Neuronal stem cell (in vitro differentiated cells): ENCODE measurements around the gene IBA57.

Source experiments
- DNase-seq: peaks from one replicate; pipeline ENCODE4 v3.0.0-alpha.2; 2013; ENCODE audit warnings: low spot score
- H2AFZ ChIP-seq: one replicate; pipeline ENCODE4 v1.6.1; 2013; ENCODE audit warnings: mild to moderate bottlenecking, low read length, inconsistent platforms
- H2AK5ac ChIP-seq: 2 replicates; pipeline ENCODE4 v1.6.1; 2013; ENCODE audit warnings: low read depth, mild to moderate bottlenecking, inconsistent platforms, low read length, moderate library complexity, mixed read lengths
- H2BK120ac ChIP-seq: 2 replicates; pipeline ENCODE4 v1.6.1; 2013; ENCODE audit warnings: low read depth, mild to moderate bottlenecking, inconsistent platforms, low read length, moderate library complexity, mixed read lengths
- H2BK12ac ChIP-seq: one replicate; pipeline ENCODE4 v1.6.1; 2013; ENCODE audit warnings: low read length, inconsistent platforms
- H2BK15ac ChIP-seq: 2 replicates; pipeline ENCODE4 v1.6.1; 2013; ENCODE audit warnings: mild to moderate bottlenecking, low read length, inconsistent platforms, mixed read lengths
- H2BK5ac ChIP-seq: one replicate; pipeline ENCODE4 v1.6.1; 2013; ENCODE audit warnings: inconsistent platforms, mild to moderate bottlenecking, low read length, moderate library complexity
- H3K14ac ChIP-seq: one replicate; pipeline ENCODE4 v1.6.1; 2013; ENCODE audit warnings: low read length, inconsistent platforms
- H3K18ac ChIP-seq: 2 replicates; pipeline ENCODE4 v1.6.1; 2013; ENCODE audit warnings: low read length, inconsistent platforms
- H3K23ac ChIP-seq: 2 replicates; pipeline ENCODE4 v1.6.1; 2013; ENCODE audit warnings: low read depth, mild to moderate bottlenecking, mixed read lengths, low read length, inconsistent platforms; ENCODE audit not compliant: poor library complexity
- H3K27ac ChIP-seq: replicated peaks from 3 replicates; pipeline ENCODE4 v1.5.1; 2013; ENCODE audit warnings: low read length, inconsistent platforms
- H3K27me3 ChIP-seq, 3 experiments: 2 replicates each; pipeline ENCODE4 v1.6.1; 2013; ENCODE audit warnings: low read length in 3 of 3, mild to moderate bottlenecking in 2 of 3, inconsistent platforms in 1 of 3, low read depth in 1 of 3, mixed read lengths in 1 of 3, moderate library complexity in 1 of 3; ENCODE audit not compliant: control insufficient read depth in 3 of 3, insufficient read depth in 3 of 3
- H3K36me3 ChIP-seq, 2 donors: replicated peaks in 1 of 2; 2 replicates each; pipeline ENCODE4 v1.6.1; 2013; ENCODE audit warnings: low read length in 2 of 2; ENCODE audit not compliant: control insufficient read depth in 2 of 2, insufficient read depth in 2 of 2
- H3K4ac ChIP-seq: 2 replicates; pipeline ENCODE4 v1.6.1; 2013; ENCODE audit warnings: inconsistent platforms, mild to moderate bottlenecking, low read length, moderate library complexity
- H3K4me1 ChIP-seq, 2 donors: 1 replicate in 1 of 2; 2 replicates in 1 of 2; pipeline ENCODE4 v1.6.1; 2013; ENCODE audit warnings: low read length in 2 of 2, low read depth in 1 of 2; ENCODE audit not compliant: control insufficient read depth in 2 of 2, insufficient read depth in 1 of 2
- H3K4me2 ChIP-seq: one replicate; pipeline ENCODE4 v1.6.1; 2013; ENCODE audit warnings: mild to moderate bottlenecking, low read length, inconsistent platforms; ENCODE audit not compliant: insufficient read depth, poor library complexity, severe bottlenecking
- H3K4me3 ChIP-seq, 2 donors: 2 replicates each; pipeline ENCODE4 v1.5.1; 2013; ENCODE audit warnings: low read length in 2 of 2, mild to moderate bottlenecking in 2 of 2, inconsistent platforms in 1 of 2, moderate library complexity in 1 of 2
- H3K79me1 ChIP-seq: one replicate; pipeline ENCODE4 v1.6.1; 2013; ENCODE audit warnings: low read depth, mild to moderate bottlenecking, inconsistent platforms, low read length, moderate library complexity
- H3K9ac ChIP-seq: one replicate; pipeline ENCODE4 v1.6.1; 2013; ENCODE audit warnings: mild to moderate bottlenecking, low read depth, low read length, inconsistent platforms; ENCODE audit not compliant: poor library complexity
- H3K9me3 ChIP-seq, 2 donors: replicated peaks in 1 of 2; 2 replicates each; pipeline versions ENCODE3 to v1.6.1; 2013; ENCODE audit warnings: low read length in 2 of 2, mild to moderate bottlenecking in 2 of 2, inconsistent platforms in 1 of 2, low read depth in 1 of 2, mixed read lengths in 1 of 2, moderate library complexity in 1 of 2; ENCODE audit not compliant: control insufficient read depth in 2 of 2, insufficient read depth in 1 of 2
- H4K8ac ChIP-seq: one replicate; pipeline ENCODE4 v1.6.1; 2013; ENCODE audit warnings: low read depth, mild to moderate bottlenecking, inconsistent platforms, low read length, moderate library complexity
- H4K91ac ChIP-seq: one replicate; pipeline ENCODE4 v1.6.1; 2013; ENCODE audit warnings: low read length, low read depth, mild to moderate bottlenecking, inconsistent platforms; ENCODE audit not compliant: poor library complexity
- WGBS, 2 donors: extraction: QIAGEN DNeasy Blood & Tissue Kit; methylation state at CpG; one replicate each; pipeline ENCODE4 v1.1.7; 2013; ENCODE audit warnings: missing lambda C conversion rate in 2 of 2, mixed read lengths in 1 of 2; ENCODE audit not compliant: insufficient read length in 2 of 2, insufficient replicate concordance in 1 of 2; ENCODE audit errors: extremely low coverage in 2 of 2; 5-methylcytosine and 5-hydroxymethylcytosine counted together

IBA57 gene

GRCh38 chr1:228139931-228140723 lies 25.5 kb upstream of the IBA57 start, which contains the start of gene GUK1:
TSS of gene GUK1 (plus strand) at chr1:228140279. CDS start at chr1:228140303, 24 bp downstream.
- H3K4me3 ChIP-seq = peak within 1 kb of the TSS; percentile 96 to 100
- H3K9me3 ChIP-seq = no peaks in the 10 kb centered on the region
- H3K79me1 ChIP-seq = peaks cover 25% of the 10 kb centered on the region
- no peak within 1 kb of the TSS for H3K4ac ChIP-seq
- H3K36me3 ChIP-seq = peaks cover 0 to 16% of the 10 kb centered on the region in 2 donors
- peak within 1 kb of the TSS; percentile 99 for H2AFZ ChIP-seq
- H3K4me2 ChIP-seq = peak within 1 kb of the TSS; percentile 97
- peak within 1 kb of the TSS; percentile 98 for H3K9ac ChIP-seq
- peaks cover 0 to 22% (median 12%) of the 10 kb centered on the region in 3 experiments for H3K27me3 ChIP-seq
- no peak within 1 kb of the TSS for H4K8ac ChIP-seq
- H3K4me1 ChIP-seq = peaks cover 6 to 10% of the 10 kb centered on the region in 2 donors
- peak within 1 kb of the TSS; percentile 64 for H2BK15ac ChIP-seq
- H2BK12ac ChIP-seq = peak within 1 kb of the TSS; percentile 51
- peak within 1 kb of the TSS; percentile 83 for H2AK5ac ChIP-seq
- H4K91ac ChIP-seq = peak within 1 kb of the TSS; percentile 69
- peak within 1 kb of the TSS; percentile 77 for H3K27ac ChIP-seq
- H3K23ac ChIP-seq = peak within 1 kb of the TSS; percentile 95
- peak within 1 kb of the TSS; percentile 97 for H3K14ac ChIP-seq
- peak within 1 kb of the TSS; percentile 62 for H2BK5ac ChIP-seq
- no CpG with 5 or more reads among the region's 95 CpGs for WGBS, 2 donors
- peak within 1 kb of the TSS; percentile 95 for H3K18ac ChIP-seq
- H2BK120ac ChIP-seq = no peak within 1 kb of the TSS
- DNase-seq = peak; percentile 99

DNA sequence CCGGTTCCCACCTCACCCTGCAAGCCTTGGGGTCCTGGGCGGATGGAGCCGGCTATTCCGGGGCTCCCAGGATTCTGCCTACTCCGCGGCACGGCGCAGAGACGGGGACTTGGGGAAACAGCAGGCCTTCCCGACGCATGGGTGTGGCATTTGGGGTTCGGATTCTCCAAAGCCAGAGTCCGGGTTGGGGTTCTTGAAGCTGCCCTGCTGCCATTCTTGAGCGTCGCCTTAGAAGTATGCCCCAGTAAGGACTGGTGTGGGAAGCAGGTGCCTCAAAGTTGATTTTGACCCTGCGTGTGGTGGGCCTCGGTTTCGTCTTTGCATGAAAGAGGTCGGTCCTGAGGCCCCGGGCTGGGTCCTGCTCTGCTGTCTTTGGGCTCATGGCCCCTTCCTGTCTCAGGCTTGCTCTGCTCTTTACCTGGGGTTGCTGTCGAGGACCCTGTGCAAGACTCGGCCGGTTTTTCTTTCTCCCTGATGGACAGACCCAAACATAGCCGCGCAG lies 24.8 kb upstream of the IBA57 start:
- WGBS, 2 donors = no CpG with 5 or more reads among the region's 25 CpGs
- Histone ChIP-seq H4K91ac (peak overlapping the region; percentile 69), H3K9ac (peak overlapping the region; percentile 98), H3K14ac (no peak overlapping the region), H3K4ac (no peak overlapping the region), H4K8ac (no peak overlapping the region), H2BK120ac (no peak overlapping the region), H3K4me3 (peak overlapping the region; percentile 96 to 100), H3K9me3 (no peaks in the 10 kb centered on the region), H3K27me3 (peaks cover 0 to 15% (median 11%) of the 10 kb centered on the region in 3 experiments), H3K4me1 (peaks cover 6 to 10% of the 10 kb centered on the region in 2 donors), H3K23ac (peak overlapping the region; percentile 95), H2BK12ac (no peak overlapping the region), H3K36me3 (peaks cover 0 to 22% of the 10 kb centered on the region in 2 donors), H3K27ac (no peak overlapping the region), H2AK5ac (peak overlapping the region; percentile 83), H2AFZ (peak overlapping the region; percentile 99), H2BK5ac (peak overlapping the region; percentile 62), H3K4me2 (peak overlapping the region; percentile 97), H2BK15ac (peak overlapping the region; percentile 64), H3K79me1 (peaks cover 30% of the 10 kb centered on the region), H3K18ac (peak overlapping the region; percentile 95)
- no peak for DNase-seq

- Histone ChIP-seq H4K91ac (no peak overlapping the region), H2BK120ac (no peak overlapping the region), H2BK12ac (no peak overlapping the region), H3K27ac (no peak overlapping the region), H3K4me2 (peak overlapping the region; percentile 97), H2BK5ac (no peak overlapping the region), H3K9ac (peak overlapping the region; percentile 51), H3K36me3 (peaks cover 0 to 28% of the 10 kb centered on the region in 2 donors), H3K18ac (no peak overlapping the region), H3K4ac (no peak overlapping the region), H3K4me3 (peak overlapping the region; percentile 96 to 100), H4K8ac (no peak overlapping the region), H3K23ac (peak overlapping the region; percentile 95), H3K27me3 (peaks cover 0 to 9% (median 7%) of the 10 kb centered on the region in 3 experiments), H2AFZ (no peak overlapping the region), H3K4me1 (peaks cover 6 to 10% of the 10 kb centered on the region in 2 donors), H3K14ac (no peak overlapping the region), H2BK15ac (no peak overlapping the region), H3K9me3 (no peaks in the 10 kb centered on the region), H3K79me1 (peaks cover 30% of the 10 kb centered on the region), H2AK5ac (no peak overlapping the region)
- no peak for DNase-seq
- no CpG with 5 or more reads among the region's 27 CpGs for WGBS, 2 donors
Measured at GRCh38 chr1:228141226-228142044, 24.2 kb upstream of the IBA57 start.
